H1 (cell line): Measurements from ENCODE around the gene PRPS1. TPM values are rescaled to one million over a fixed set of nuclear protein-coding genes. Genes with fewer than 3 reads are reported as not detected.

Source experiments
- BRCA1 ChIP-seq: IDR thresholded peaks from 2 replicates; pipeline ENCODE4 v1.6.1; 2012; ENCODE audit warnings: low read depth, low read length, improper control_type of control experiment
- CHD7 ChIP-seq: fragments of 300-600 bp; sonication (generic); IDR thresholded peaks from 2 replicates; pipeline ENCODE4 v1.7.1; 2012; ENCODE audit warnings: low read length, moderate library complexity, mild to moderate bottlenecking, inconsistent platforms; ENCODE audit not compliant: insufficient replicate concordance
- FOSL1 ChIP-seq: IDR thresholded peaks from 2 replicates; pipeline ENCODE4 v1.6.1; 2011; ENCODE audit warnings: mild to moderate bottlenecking, low read depth, low read length, moderate library complexity; ENCODE audit not compliant: insufficient read depth
- KDM4A ChIP-seq: IDR thresholded peaks from one replicate; pipeline ENCODE4 v1.7.1; 2012; ENCODE audit warnings: low read depth, mild to moderate bottlenecking, moderate library complexity, low read length, inconsistent platforms; ENCODE audit not compliant: severe bottlenecking
- KDM5A ChIP-seq: fragments of 200-600 bp; IDR thresholded peaks from 2 replicates; pipeline ENCODE4 v1.7.1; 2012; ENCODE audit warnings: mild to moderate bottlenecking, low read length, inconsistent platforms, mixed read lengths
- RNF2 ChIP-seq: fragments of 200-900, 300-1000 bp; sonication (generic); IDR thresholded peaks from 2 replicates; pipeline ENCODE4 v1.7.1; 2016; ENCODE audit warnings: borderline replicate concordance, low read depth, mild to moderate bottlenecking, antibody characterized with exemption, low read length; ENCODE audit not compliant: poor library complexity, severe bottlenecking; ENCODE audit errors: missing control alignments
- SIRT6 ChIP-seq: IDR thresholded peaks from one replicate; pipeline ENCODE4 v1.7.1; 2012; ENCODE audit warnings: low read length, inconsistent platforms
- TBP ChIP-seq: IDR thresholded peaks from 2 replicates; pipeline ENCODE4 v1.6.1; 2011; ENCODE audit warnings: low read depth, low read length, improper control_type of control experiment
- TEAD4 ChIP-seq: IDR thresholded peaks from 2 replicates; pipeline ENCODE4 v1.6.1; 2012; ENCODE audit warnings: low read depth, low read length, inconsistent platforms, mixed read lengths
- polyA plus RNA-seq, 7 experiments: library from polyadenylated mRNA; depleted of rRNA in 3 of 7; stranded (reverse) in 5 of 7; unstranded in 2 of 7; fragments of >200 nt in 5 of 7; fragments of 200-250 nt in 2 of 7; gene quantifications; 1 replicate in 5 of 7; 2 replicates in 1 of 7; 4 replicates in 1 of 7; pipeline versions ENCODE4 v1.2.1 to v1.2.3, GENCODE V29; 2011 to 2013; ENCODE audit warnings: missing spikeins in 2 of 7, mixed read lengths in 2 of 7
- total RNA-seq: library from RNA; stranded (reverse); fragmentation: NEBNext Ultra II Directional; extraction: Animal tissue kit (Norgen Biotek cat#: 25700); gene quantifications from 2 replicates; pipeline ENCODE4 v1.2.1, GENCODE V29; 2021

PRPS1 gene
- total and polyA plus RNA-seq, 2 of the 8 experiments (the other 6 are each of a cell fraction or from before 2014, with no cell fraction given), result 90.1 to 110 TPM

GRCh38 chrX:107601759-107602158, 26.6 kb upstream of the PRPS1 start (continued):
- TF ChIP-seq CHD7 (no peak), TBP (no peak), KDM4A (no peak), FOSL1 (no peak), RNF2 (no peak), BRCA1 (no peak), KDM5A (no peak), SIRT6 (no peak), TEAD4 (no peak)
